Skeletal muscle cell (primary cell): Measurements from ENCODE around the gene HK1.

Experiments used
- DNase-seq: peaks from one replicate; pipeline ENCODE4 v3.0.0-alpha.2; 2010; ENCODE audit warnings: low read depth
- H3K4me3 ChIP-seq: 2 replicates; pipeline ENCODE4 v1.5.1; 2011; ENCODE audit warnings: low read depth, mild to moderate bottlenecking, control low read depth, low read length, moderate library complexity

The HK1 gene

DNA sequence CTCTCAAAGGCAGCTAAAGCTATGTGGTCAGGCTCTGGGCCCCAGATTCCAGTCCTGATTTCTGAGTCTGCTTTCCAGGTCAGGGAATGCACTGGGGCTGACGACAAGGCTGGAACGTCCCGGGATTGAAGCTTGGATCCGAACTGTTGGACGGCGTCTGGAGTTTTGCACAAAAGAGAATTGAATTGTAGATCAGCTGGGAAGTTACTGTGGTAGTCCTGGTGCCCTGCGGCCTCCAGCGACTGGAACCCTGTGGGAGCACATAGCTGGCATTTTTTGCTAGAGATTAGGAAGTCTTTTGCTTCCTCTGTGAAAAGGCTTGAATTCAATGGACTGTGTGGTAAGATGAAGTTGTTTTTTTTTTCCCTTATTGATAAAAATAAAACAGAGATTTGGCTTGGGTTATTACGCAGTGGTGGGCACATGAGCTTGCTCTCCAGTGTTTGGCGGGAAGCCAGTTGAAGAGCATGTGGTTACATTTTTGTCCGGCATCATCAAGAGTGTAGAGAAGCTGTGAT lies at the start of gene HK1:
TSS of gene HK1 (plus strand) at position 51 of the 518 bp plus-strand sequence.
- no peak within 1 kb of the TSS for H3K4me3 ChIP-seq
- no peak for DNase-seq

DNA sequence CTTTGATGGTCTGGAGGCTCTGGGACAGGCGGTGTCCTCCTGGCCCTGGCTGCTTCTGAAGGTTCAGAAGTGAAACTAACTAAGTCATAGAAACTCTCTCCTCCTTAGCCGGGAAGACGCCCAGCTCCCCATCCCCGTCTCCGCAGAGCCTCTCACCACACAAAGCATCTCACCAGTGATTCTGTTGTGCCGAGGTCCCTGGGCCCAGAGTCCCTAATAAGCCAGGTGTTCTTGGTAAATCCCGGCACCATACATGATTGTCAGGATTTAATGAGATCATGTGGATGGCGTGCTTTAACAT lies 48.7 kb upstream of the HK1 start:
- H3K4me3 ChIP-seq, result no peak overlapping the region
- no peak for DNase-seq

DNA sequence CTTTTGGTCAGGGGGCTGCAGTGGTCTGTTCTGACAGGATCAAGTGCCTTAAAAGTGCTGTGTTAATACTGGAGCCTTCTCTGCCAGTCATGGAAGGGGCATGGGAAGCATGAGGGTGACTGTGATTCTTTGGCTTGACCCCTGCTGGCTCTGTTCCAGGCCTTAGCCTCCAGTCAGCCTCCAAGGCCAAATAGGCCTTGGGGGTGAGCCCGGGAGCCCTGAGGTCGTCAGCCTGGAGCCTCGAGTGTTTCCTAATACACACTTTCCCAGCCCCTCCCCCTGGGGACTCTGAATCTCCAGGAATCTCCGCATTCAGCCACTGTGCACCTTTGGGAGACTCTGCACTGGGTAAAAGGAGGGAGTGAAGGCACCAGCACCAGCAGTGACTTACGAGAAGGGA lies 48.2 kb upstream of the HK1 start:
- DNase-seq, result no peak

DNA sequence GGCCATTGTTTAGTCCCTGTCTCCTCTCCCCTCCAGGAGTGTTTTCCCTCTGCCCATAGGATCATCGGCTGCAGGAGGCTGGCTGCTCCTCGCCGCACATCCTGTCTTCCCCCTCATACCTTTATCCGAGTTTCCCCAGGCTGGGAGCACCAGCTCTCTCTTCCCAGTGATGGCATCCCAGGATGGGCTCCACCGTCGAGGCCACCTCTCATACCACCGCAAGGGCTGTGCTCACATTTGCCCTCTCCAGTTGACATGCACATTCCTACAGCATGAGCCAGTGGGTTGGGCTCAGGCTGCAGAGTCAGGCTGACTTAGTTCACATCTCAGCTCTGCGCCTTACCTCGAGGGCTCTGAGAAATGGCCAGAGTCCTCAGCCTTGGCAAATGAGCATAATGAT lies 46.0 kb upstream of the HK1 start:
- no peak overlapping the region for H3K4me3 ChIP-seq
- DNase-seq, result peak; percentile 39

More for the DNA sequence above, 48.2 kb upstream of the HK1 start:
- no peak overlapping the region for H3K4me3 ChIP-seq

DNA sequence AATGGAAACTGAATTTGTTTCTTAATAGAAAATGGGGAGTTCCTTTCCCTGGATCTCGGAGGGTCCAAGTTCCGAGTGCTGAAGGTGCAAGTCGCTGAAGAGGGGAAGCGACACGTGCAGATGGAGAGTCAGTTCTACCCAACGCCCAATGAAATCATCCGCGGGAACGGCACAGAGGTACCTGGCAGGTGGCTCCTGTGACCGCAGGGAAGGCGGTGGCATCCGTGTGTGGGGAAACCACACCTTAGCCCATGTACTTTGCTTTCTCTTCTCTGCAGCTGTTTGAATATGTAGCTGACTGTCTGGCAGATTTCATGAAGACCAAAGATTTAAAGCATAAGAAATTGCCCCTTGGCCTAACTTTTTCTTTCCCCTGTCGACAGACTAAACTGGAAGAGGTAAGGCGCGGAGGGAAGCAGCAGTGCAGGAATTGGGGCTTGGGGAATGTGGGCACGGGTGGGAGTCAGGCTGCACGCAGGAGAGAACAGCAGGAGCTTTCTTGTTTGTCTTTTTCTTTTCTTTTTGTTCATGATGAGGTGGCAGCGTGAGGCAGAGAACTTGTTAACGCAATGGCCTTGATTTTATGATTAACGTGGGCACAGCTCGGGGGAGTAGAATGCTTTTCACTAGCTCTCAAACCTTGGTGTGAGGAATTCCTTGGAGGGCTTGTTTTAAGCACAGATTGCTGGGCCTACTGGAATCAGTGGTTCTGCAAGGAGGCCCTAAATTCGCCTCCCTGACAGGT lies 45.4 kb upstream of the HK1 start:
- DNase-seq, result peak; percentile 22
- H3K4me3 ChIP-seq, result no peak overlapping the region

DNA sequence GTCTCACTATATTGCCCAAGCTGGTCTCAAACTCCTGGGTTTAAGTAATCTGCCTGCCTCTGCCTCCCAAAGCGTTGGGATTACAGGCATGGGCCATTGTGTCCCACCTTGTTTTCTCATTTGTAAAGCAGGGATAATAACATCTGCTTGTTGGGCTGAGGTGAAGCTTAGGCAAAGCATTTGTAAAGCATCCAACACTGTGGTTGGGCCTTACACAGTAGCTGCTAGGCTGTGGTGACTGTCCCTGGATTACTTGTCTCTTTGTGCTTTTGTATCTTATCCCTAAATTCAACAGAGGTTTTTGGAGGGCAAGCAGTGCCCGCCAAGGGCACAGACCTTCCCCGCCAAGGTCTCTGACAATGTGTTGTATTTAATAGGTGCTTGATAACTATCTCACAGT lies 43.8 kb upstream of the HK1 start:
- no peak overlapping the region for H3K4me3 ChIP-seq
- no peak for DNase-seq

DNA sequence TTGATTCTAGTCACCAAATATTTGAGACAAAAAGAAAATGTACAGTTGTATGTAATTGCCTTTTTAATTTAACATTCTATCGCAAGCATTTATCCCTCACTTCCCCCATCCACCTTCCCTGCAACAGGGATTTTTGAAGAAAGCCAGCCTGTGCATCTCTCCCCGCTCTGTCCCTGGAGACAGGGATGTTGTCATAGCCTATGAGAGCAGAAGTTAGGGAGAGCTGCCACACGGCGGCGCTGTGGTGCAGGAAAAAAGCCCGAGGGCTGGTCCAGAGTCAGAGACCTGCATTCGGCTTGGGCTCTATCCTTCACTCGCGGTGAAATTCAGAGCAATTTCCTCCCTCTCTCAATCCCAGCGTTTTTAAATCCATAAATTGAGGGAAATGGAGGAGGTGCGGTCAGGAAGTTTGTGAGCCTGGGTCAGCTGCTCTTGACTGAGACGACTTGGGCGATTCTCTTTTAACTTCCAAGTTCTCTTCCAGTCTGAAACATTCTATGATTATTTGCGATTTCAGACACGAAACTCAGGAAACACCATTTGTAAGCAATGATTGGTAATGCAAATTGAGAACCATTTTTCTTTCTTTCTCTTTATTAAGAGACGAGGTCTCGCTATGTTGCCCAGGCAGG lies 40.7 kb upstream of the HK1 start:
- DNase-seq, result peak; percentile 31
- H3K4me3 ChIP-seq, result no peak overlapping the region

DNA sequence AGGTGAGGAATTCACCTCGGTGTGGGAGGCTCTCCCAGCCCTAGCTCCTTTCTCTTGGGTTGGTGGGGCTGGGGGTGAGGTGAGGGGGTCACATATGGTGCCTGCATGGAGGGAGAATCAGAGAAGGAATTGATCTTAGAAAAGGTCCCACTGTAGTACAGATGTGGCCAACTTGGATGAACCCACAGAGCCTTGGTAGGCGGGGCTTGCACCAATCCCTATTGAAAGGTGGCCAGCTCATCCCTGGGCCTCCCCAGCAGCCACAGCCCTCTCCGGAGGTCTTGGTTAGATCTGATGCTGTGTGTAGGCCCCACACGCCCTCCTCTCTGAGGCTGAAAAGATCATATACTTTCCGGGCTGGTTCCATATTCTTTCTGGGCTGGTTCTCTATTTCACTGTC lies 39.2 kb upstream of the HK1 start:
- H3K4me3 ChIP-seq, result no peak overlapping the region
- DNase-seq, result no peak

DNA sequence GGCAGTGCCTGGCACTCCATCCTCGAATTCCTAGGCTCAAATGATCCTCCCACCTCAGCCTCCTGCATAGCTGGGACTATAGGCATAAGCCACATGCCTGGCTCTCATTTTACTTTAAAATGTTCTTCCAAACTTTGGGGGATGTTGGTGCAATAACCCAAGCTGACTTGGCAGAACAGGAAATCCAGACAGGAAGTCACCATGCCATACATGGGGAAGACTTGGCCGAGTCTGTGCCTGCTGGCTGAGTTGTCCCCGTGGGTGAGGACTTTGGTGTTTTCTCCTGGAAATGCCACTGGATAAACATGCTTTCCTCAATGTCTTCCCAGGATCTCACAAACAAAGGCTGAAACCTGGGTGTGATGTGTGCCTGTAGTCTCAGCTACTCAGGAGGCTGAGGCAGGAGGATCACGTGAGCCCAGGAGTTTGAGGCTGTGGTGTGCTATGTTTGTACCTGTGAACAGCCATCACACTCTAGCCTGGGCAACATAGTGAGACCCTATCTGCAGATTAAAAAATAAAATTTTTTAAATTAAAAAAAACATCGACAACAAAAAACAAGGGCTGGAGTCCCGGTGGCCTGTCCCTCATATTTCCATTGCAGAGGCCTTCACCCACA lies 38.4 kb upstream of the HK1 start:
- H3K4me3 ChIP-seq, result no peak overlapping the region
- DNase-seq, result no peak

DNA sequence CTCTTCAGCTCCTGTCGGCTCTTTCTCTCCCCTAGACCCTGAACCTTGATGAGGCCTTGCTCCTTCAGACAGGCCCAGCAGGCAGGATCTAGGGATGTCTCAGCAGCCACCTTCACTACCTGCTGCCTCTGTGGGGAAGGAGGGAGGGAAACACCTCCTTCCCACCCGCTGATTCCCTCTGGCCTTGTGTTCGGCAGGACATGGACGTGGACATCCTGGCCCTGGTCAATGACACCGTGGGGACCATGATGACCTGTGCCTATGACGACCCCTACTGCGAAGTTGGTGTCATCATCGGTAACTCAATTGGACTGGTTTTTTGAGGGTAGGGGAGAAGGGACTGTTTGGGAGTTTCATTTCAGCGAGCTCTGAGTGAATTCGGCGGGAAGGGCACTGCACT lies 37.8 kb upstream of the HK1 start:
- no peak for DNase-seq
- no peak overlapping the region for H3K4me3 ChIP-seq

DNA sequence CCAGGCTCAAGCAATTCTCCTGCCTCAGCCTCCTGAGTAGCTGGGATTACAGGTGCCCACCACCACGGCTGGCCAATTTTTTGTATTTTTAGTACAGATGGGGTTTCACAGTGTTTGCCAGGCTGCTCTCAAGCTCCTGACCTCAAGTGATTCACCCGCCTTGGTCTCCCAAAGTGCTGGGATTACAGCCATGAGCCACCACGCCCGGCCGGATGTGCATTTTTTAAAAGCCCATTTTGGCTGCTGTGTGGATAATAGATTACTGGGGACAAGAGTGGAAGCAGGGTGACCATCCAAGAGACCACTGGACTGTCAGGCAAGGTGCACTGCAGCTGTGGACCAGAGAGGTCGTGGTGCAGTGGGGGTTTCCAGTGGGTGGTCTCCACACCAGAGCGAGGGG lies 36.7 kb upstream of the HK1 start:
- no peak overlapping the region for H3K4me3 ChIP-seq
- DNase-seq, result no peak

DNA sequence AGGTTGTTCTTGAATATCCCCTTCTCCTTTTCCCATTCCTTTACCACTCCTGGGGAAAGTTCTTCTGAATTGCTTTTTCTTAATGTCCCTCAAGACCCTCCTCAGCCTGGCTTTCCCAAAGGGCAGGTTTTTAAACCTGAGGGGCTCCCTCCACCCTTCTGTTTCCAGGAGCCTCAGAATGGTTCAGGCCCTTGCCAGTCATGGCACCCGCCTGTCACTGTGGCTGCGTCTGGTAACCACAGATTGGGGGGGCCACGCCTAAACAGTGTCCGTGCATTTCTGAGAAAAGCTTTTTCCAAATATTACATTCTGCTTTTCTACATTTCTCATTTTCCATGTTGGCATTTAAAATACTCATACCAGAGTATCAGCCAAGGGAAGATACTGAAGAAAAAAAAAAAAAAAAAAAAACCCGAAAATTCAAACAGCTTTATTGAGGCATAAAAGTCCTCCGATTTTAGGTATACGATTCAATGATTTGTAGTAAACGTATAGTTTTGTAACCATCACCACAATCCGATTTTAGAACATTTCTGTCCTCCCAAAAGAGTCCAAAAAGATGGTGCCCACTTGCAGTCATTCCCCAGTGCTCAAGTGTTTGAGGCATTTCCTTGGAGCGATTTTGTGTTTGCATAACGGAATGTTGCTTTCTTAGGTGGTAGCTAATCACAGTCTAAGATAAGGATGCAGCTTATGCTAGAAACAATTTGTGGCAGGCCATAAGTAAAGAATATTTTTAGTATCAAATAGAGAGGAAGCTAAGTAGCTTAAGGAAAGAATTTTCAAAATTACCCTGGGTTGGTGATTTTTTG lies 36.0 kb upstream of the HK1 start:
- H3K4me3 ChIP-seq, result no peak overlapping the region
- no peak for DNase-seq

DNA sequence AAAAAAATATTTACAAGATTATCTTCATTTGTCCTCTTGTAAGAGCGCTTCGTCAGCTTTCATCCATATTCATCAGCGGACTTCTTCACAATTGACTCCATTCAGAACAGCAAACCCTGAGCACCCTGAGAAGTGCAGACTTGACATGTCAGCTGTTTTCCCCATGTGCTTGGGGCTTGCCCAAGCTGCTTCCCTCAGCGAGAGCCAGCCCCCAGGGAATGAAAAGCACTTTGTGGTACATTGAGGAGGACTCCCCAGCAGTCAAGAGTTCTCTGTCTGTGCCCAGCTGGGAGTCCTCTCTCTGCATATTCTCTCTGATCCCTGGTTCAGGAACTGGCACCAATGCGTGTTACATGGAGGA lies 35.5 kb upstream of the HK1 start:
- DNase-seq, result no peak
- no peak overlapping the region for H3K4me3 ChIP-seq

DNA sequence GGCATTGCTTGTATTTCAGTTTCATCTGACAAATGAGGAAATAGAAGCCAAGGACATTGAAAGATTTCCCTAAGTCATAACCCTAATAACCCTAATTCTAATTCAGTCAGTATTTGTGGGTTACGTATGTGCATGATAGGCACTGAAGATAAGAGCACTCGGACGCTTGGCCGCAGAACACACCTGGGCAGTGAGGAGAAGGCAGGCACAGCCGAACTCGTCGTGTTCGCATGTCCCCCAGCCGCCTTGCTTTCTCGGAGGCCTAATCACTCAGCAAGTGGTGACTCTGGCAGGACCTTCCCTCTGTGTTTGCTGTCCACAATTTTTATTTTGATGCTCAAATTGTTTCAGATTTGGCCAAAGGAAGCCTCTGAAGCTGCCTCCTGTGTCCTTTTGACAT lies 34.5 kb upstream of the HK1 start:
- no peak for DNase-seq
- no peak overlapping the region for H3K4me3 ChIP-seq

DNA sequence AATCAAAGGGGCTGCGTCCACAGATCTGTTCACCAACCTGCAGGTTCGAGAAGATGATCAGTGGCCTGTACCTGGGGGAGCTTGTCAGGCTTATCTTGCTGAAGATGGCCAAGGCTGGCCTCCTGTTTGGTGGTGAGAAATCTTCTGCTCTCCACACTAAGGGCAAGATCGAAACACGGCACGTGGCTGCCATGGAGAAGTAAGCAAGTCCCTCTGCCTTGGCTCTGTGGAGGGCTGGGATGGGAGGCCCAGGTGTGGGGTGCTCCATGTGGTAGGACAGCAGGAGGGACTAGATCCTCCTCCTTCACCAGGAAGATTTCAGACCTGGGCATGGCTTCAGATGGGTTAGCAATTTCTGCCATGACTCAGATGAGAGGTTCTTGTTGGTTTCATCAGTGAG lies 32.3 kb upstream of the HK1 start:
- no peak for DNase-seq
- no peak overlapping the region for H3K4me3 ChIP-seq

DNA sequence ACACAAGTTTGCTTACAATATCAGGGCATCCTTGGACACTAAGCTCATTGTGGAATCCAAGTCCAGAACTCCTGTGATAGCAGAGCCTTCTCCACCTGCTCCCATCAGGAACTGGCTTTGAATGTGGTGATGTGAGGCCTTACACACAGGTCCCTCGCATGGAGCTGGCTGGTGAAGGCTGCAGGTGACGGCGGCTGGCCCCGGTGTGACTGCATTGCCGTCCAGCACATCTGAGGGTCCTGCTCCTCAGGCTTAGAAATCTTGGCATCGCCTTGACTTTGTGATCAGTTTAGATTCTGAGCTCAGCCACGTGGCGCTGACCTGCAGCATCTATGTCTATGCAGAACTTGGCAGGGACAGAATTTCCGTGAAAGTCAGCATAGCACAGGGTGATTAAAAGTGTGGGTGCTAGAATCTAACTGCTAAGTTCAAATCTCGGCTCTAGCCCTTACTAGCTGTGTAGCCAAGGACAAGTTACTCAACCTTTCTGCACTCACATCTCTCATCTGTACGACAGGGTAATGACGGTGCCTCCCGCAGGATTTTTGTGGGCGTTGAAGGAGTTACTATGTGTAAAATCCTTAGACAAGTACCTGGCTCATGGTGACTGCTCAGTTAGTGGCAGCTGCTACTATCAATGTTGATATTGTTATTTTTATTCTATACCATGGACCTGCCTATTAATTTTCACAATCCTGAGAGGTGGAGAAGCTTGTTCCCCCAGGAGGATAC lies 31.5 kb upstream of the HK1 start:
- H3K4me3 ChIP-seq, result no peak overlapping the region
- DNase-seq, result no peak

DNA sequence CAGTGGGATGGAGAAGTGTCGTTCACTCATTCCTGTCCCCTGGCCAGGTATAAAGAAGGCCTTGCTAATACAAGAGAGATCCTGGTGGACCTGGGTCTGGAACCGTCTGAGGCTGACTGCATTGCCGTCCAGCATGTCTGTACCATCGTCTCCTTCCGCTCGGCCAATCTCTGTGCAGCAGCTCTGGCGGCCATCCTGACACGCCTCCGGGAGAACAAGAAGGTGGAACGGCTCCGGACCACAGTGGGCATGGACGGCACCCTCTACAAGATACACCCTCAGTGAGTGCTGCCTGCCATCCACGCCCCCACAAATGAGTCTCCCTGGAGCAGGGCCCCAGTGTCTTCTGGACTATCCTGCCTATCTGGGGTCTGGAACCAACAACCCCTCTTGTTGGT lies 31.0 kb upstream of the HK1 start:
- no peak overlapping the region for H3K4me3 ChIP-seq
- DNase-seq, result no peak

DNA sequence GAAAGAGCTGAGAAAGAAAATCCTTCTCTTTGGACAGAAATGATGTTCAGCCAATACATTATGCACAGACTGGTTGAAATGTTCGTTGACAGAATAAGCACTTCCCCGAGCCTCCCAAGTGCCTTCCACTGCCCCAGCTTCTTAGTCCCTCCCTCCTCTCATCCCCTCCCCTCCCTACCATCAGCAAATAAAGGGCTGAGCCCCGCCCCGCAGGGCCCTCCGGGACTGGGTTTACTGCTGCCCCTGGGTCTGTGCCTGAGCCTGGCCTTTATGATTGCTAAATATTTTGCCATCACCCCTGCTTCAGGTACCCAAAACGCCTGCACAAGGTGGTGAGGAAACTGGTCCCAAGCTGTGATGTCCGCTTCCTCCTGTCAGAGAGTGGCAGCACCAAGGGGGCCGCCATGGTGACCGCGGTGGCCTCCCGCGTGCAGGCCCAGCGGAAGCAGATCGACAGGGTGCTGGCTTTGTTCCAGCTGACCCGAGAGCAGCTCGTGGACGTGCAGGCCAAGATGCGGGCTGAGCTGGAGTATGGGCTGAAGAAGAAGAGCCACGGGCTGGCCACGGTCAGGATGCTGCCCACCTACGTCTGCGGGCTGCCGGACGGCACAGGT lies 30.1 kb upstream of the HK1 start:
- DNase-seq, result no peak
- H3K4me3 ChIP-seq, result no peak overlapping the region

DNA sequence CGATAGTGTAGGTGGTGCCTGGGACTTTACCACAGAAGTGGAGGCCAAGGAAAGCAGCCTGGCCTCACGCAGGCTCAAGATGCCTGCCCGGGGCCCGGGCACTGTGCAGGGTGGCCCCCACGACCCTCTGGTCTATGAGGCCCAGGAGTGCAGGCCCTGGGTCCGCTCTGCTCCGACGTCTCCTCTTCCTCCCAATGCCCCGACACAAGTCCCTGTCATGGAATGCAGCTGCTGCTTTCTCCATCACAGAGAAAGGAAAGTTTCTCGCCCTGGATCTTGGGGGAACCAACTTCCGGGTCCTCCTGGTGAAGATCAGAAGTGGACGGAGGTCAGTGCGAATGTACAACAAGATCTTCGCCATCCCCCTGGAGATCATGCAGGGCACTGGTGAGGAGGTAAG lies 28.3 kb upstream of the HK1 start:
- no peak for DNase-seq
- no peak overlapping the region for H3K4me3 ChIP-seq
